IgD-negative memory B cell (primary cell): ENCODE results near the gene GPATCH8. TPM values are rescaled to one million over a fixed set of nuclear protein-coding genes. Genes with fewer than 3 reads are reported as not detected.

Source experiments
- H3K27ac Mint-ChIP-seq, 3 donors: one replicate each; pipeline ENCODE4 v1.8.0; 2020 to 2022; ENCODE audit warnings: mild to moderate bottlenecking in 3 of 3, mixed read lengths in 3 of 3, moderate library complexity in 1 of 3
- H3K27me3 Mint-ChIP-seq: one replicate; pipeline ENCODE4 v1.8.0; 2021; ENCODE audit warnings: mixed read lengths
- H3K36me3 Mint-ChIP-seq: one replicate; pipeline ENCODE4 v1.8.0; 2020; ENCODE audit warnings: mild to moderate bottlenecking, mixed read lengths
- H3K4me1 Mint-ChIP-seq, 3 donors: one replicate each; pipeline ENCODE4 v1.8.0; 2020 to 2022; ENCODE audit warnings: mixed read lengths in 3 of 3, mild to moderate bottlenecking in 1 of 3
- H3K4me3 Mint-ChIP-seq, 4 donors: one replicate each; pipeline ENCODE4 v1.8.0; 2020 to 2022; ENCODE audit warnings: mild to moderate bottlenecking in 4 of 4, mixed read lengths in 4 of 4, moderate library complexity in 3 of 4
- H3K9me3 Mint-ChIP-seq, 3 donors: one replicate each; pipeline ENCODE4 v1.8.0; 2020 to 2021; ENCODE audit warnings: mixed read lengths in 3 of 3, mild to moderate bottlenecking in 1 of 3
- polyA plus RNA-seq: library from polyadenylated mRNA; unstranded; fragments of 300-500 nt; fragmentation: Illumina TruSeq; gene quantifications from one replicate; pipeline ENCODE4 v1.2.3, GENCODE V29; 2021

The GPATCH8 gene
- polyA plus RNA-seq, 1 donor from 2014 or later, result 66.3 TPM

GRCh38 chr17:44444735-44445105 lies 58.5 kb downstream of the GPATCH8 start:
- Mint-ChIP-seq H3K9me3 (no peaks in the 10 kb centered on the region), H3K27ac (no peak overlapping the region), H3K27me3 (no peaks in the 10 kb centered on the region), H3K36me3 (no peaks in the 10 kb centered on the region), H3K4me1 (peaks cover 2 to 5% (median 4%) of the 10 kb centered on the region in 3 donors), H3K4me3 (no peak overlapping the region)

- Mint-ChIP-seq H3K4me3 (no peak overlapping the region), H3K27me3 (no peaks in the 10 kb centered on the region), H3K9me3 (no peaks in the 10 kb centered on the region), H3K27ac (no peak overlapping the region), H3K4me1 (peaks cover 0 to 12% (median 9%) of the 10 kb centered on the region in 3 donors), H3K36me3 (no peaks in the 10 kb centered on the region)
These were observed 60.4 kb downstream of the GPATCH8 start for GRCh38 chr17:44442806-44443205.

GRCh38 chr17:44439168-44439567 lies 64.0 kb downstream of the GPATCH8 start:
- H3K27ac Mint-ChIP-seq, result peak overlapping the region in 1 of 3 donors; percentile 35
- no peak overlapping the region for H3K4me3 Mint-ChIP-seq
- no peaks in the 10 kb centered on the region for H3K27me3 Mint-ChIP-seq
- peaks cover 0 to 12% (median 4%) of the 10 kb centered on the region in 3 donors for H3K4me1 Mint-ChIP-seq
- H3K9me3 Mint-ChIP-seq, result no peaks in the 10 kb centered on the region
- no peaks in the 10 kb centered on the region for H3K36me3 Mint-ChIP-seq

GRCh38 chr17:44438636-44439035 lies 64.6 kb downstream of the GPATCH8 start:
- Mint-ChIP-seq H3K4me1 (peaks cover 0 to 12% (median 4%) of the 10 kb centered on the region in 3 donors), H3K27ac (peak overlapping the region in 1 of 3 donors; percentile 13), H3K4me3 (no peak overlapping the region), H3K27me3 (no peaks in the 10 kb centered on the region), H3K9me3 (no peaks in the 10 kb centered on the region), H3K36me3 (no peaks in the 10 kb centered on the region)

GRCh38 chr17:44436336-44436735 lies 66.9 kb downstream of the GPATCH8 start:
- no peaks in the 10 kb centered on the region for H3K36me3 Mint-ChIP-seq
- peaks cover 0 to 12% (median 7%) of the 10 kb centered on the region in 3 donors for H3K4me1 Mint-ChIP-seq

GRCh38 chr17:44432254-44433157 lies 70.7 kb downstream of the GPATCH8 start:
- Mint-ChIP-seq H3K27ac (peak overlapping the region in 1 of 3 donors; percentile 49), H3K27me3 (no peaks in the 10 kb centered on the region), H3K9me3 (no peaks in the 10 kb centered on the region), H3K36me3 (peaks cover 2% of the 10 kb centered on the region), H3K4me3 (no peak overlapping the region), H3K4me1 (peaks cover 2 to 4% (median 2%) of the 10 kb centered on the region in 3 donors)

More at GRCh38 chr17:44436336-44436735, 66.9 kb downstream of the GPATCH8 start:
- Mint-ChIP-seq H3K27ac (no peak overlapping the region), H3K4me3 (no peak overlapping the region), H3K9me3 (no peaks in the 10 kb centered on the region), H3K27me3 (no peaks in the 10 kb centered on the region)

- Mint-ChIP-seq H3K9me3 (no peaks in the 10 kb centered on the region), H3K27me3 (no peaks in the 10 kb centered on the region), H3K27ac (no peak overlapping the region), H3K4me3 (no peak overlapping the region), H3K36me3 (peaks cover 3% of the 10 kb centered on the region), H3K4me1 (peaks cover 0 to 2% (median 2%) of the 10 kb centered on the region in 3 donors)
These were observed 78.3 kb downstream of the GPATCH8 start for GRCh38 chr17:44424828-44425461.

GRCh38 chr17:44417553-44417952 lies 85.7 kb downstream of the GPATCH8 start:
- no peaks in the 10 kb centered on the region for H3K4me1 Mint-ChIP-seq
- peaks cover 0 to 1% (median 0%) of the 10 kb centered on the region in 3 donors for H3K9me3 Mint-ChIP-seq
- no peak overlapping the region for H3K4me3 Mint-ChIP-seq

GRCh38 chr17:44416558-44417289 lies 86.5 kb downstream of the GPATCH8 start:
- H3K36me3 Mint-ChIP-seq, result peaks cover 7% of the 10 kb centered on the region
- no peaks in the 10 kb centered on the region for H3K4me1 Mint-ChIP-seq
- H3K27me3 Mint-ChIP-seq, result no peaks in the 10 kb centered on the region
- peaks cover 0 to 1% (median 0%) of the 10 kb centered on the region in 3 donors for H3K9me3 Mint-ChIP-seq
- no peak overlapping the region for H3K27ac Mint-ChIP-seq
- H3K4me3 Mint-ChIP-seq, result no peak overlapping the region

More at GRCh38 chr17:44417553-44417952, 85.7 kb downstream of the GPATCH8 start:
- H3K36me3 Mint-ChIP-seq, result peaks cover 7% of the 10 kb centered on the region
- no peaks in the 10 kb centered on the region for H3K27me3 Mint-ChIP-seq
- no peak overlapping the region for H3K27ac Mint-ChIP-seq

GRCh38 chr17:44414394-44415155 lies 88.6 kb downstream of the GPATCH8 start:
- peaks cover 0 to 1% (median 0%) of the 10 kb centered on the region in 3 donors for H3K9me3 Mint-ChIP-seq
- no peak overlapping the region for H3K4me3 Mint-ChIP-seq
- peaks cover 8% of the 10 kb centered on the region for H3K36me3 Mint-ChIP-seq
- no peaks in the 10 kb centered on the region for H3K4me1 Mint-ChIP-seq
- no peaks in the 10 kb centered on the region for H3K27me3 Mint-ChIP-seq
- no peak overlapping the region for H3K27ac Mint-ChIP-seq

GRCh38 chr17:44409309-44410028 lies 93.7 kb downstream of the GPATCH8 start:
- Mint-ChIP-seq H3K36me3 (peaks cover 7% of the 10 kb centered on the region), H3K4me3 (no peak overlapping the region), H3K4me1 (peaks cover 0 to 5% (median 0%) of the 10 kb centered on the region in 3 donors), H3K27me3 (no peaks in the 10 kb centered on the region), H3K27ac (no peak overlapping the region), H3K9me3 (no peaks in the 10 kb centered on the region)

GRCh38 chr17:44408786-44409185 lies 94.4 kb downstream of the GPATCH8 start:
- peak overlapping the region in 1 of 3 donors; percentile 73 for H3K27ac Mint-ChIP-seq
- H3K27me3 Mint-ChIP-seq, result no peaks in the 10 kb centered on the region
- H3K9me3 Mint-ChIP-seq, result no peaks in the 10 kb centered on the region
- peaks cover 7% of the 10 kb centered on the region for H3K36me3 Mint-ChIP-seq
- H3K4me1 Mint-ChIP-seq, result peaks cover 0 to 5% (median 0%) of the 10 kb centered on the region in 3 donors
- H3K4me3 Mint-ChIP-seq, result no peak overlapping the region

GRCh38 chr17:44402564-44403172 lies 100.5 kb downstream of the GPATCH8 start:
- Mint-ChIP-seq H3K27ac (no peak overlapping the region), H3K36me3 (peaks cover 7% of the 10 kb centered on the region), H3K27me3 (no peaks in the 10 kb centered on the region), H3K4me1 (peaks cover 8 to 13% (median 11%) of the 10 kb centered on the region in 3 donors), H3K4me3 (no peak overlapping the region), H3K9me3 (no peaks in the 10 kb centered on the region)
